ENCODE data around the gene NPDC1.

The NPDC1 gene

GRCh38 chr9:136997371-136997770 lies 48.6 kb downstream of the NPDC1 start:
- TF ChIP-seq CTCF (IDR thresholded peaks at IDR 0.05; ENCODE audit: low read depth, low read length): no peak
- no peak for TF ChIP-seq EZH2phosphoT487 (IDR thresholded peaks at IDR 0.05; ENCODE audit: low read depth)
- no peaks in the 10 kb centered on the region for H3K9me3 ChIP-seq (ENCODE audit: insufficient read depth, low read length)
- H3K27ac ChIP-seq (ENCODE audit: low read length): no peak overlapping the region
- no peak overlapping the region for H3K4me2 ChIP-seq (ENCODE audit: low read length)
- H3K27me3 ChIP-seq (ENCODE audit: low read depth, low read length): peaks cover 38% of the 10 kb centered on the region
- H3K79me2 ChIP-seq (ENCODE audit: low read length): peaks cover 8% of the 10 kb centered on the region; the same call in 1 of the 2 replicates
- H2AFZ ChIP-seq (ENCODE audit: low read depth, low read length): no peak overlapping the region
- no peaks in the 10 kb centered on the region; the same call in 1 of the 2 replicates for H4K20me1 ChIP-seq (ENCODE audit: insufficient read depth, low read length)
- no peak overlapping the region for H3K4me3 ChIP-seq (ENCODE audit: low read length)
- peaks cover 50% of the 10 kb centered on the region for H3K4me1 ChIP-seq (ENCODE audit: low read length)
- peaks cover 7% of the 10 kb centered on the region for H3K36me3 ChIP-seq (replicated peaks; ENCODE audit: low read depth, low read length)
- no peak overlapping the region for H3K9ac ChIP-seq (ENCODE audit: low read length)

- H3K4me1 ChIP-seq (ENCODE audit: low read length): peaks cover 50% of the 10 kb centered on the region
- peaks cover 31% of the 10 kb centered on the region for H3K27me3 ChIP-seq (ENCODE audit: low read depth, low read length)
- H3K27ac ChIP-seq (ENCODE audit: low read length): no peak within 1 kb of the TSS
- no peak within 1 kb of the TSS for H3K4me3 ChIP-seq (ENCODE audit: low read length)
- TF ChIP-seq EZH2phosphoT487 (IDR thresholded peaks at IDR 0.05; ENCODE audit: low read depth) (no peak), CTCF (IDR thresholded peaks at IDR 0.05; ENCODE audit: low read depth, low read length) (no peak)
- no peak within 1 kb of the TSS for H3K4me2 ChIP-seq (ENCODE audit: low read length)
- H3K36me3 ChIP-seq (replicated peaks; ENCODE audit: low read depth, low read length): peaks cover 7% of the 10 kb centered on the region
- no peak within 1 kb of the TSS for H3K9ac ChIP-seq (ENCODE audit: low read length)
- no peaks in the 10 kb centered on the region for H3K9me3 ChIP-seq (ENCODE audit: insufficient read depth, low read length)
- no peak within 1 kb of the TSS for H2AFZ ChIP-seq (ENCODE audit: low read depth, low read length)
- H3K79me2 ChIP-seq (ENCODE audit: low read length): peaks cover 8% of the 10 kb centered on the region; the same call in 1 of the 2 replicates
- H4K20me1 ChIP-seq (ENCODE audit: insufficient read depth, low read length): no peaks in the 10 kb centered on the region; the same call in 1 of the 2 replicates
Measured at GRCh38 chr9:136996361-136997292, 49.4 kb downstream of the NPDC1 start, which contains the start of gene CLIC3. CLIC3 (minus strand) TSS chr9:136996568; CDS start chr9:136996543, 25 bp downstream.

- H3K36me3 ChIP-seq (replicated peaks; ENCODE audit: low read depth, low read length): peaks cover 7% of the 10 kb centered on the region
- H3K27ac ChIP-seq (ENCODE audit: low read length): no peak overlapping the region
- no peak for TF ChIP-seq CTCF (IDR thresholded peaks at IDR 0.05; ENCODE audit: low read depth, low read length)
- H3K4me3 ChIP-seq (ENCODE audit: low read length): no peak overlapping the region
- H3K9ac ChIP-seq (ENCODE audit: low read length): no peak overlapping the region
- H3K4me1 ChIP-seq (ENCODE audit: low read length): peaks cover 45% of the 10 kb centered on the region
- no peaks in the 10 kb centered on the region; the same call in 1 of the 2 replicates for H4K20me1 ChIP-seq (ENCODE audit: insufficient read depth, low read length)
- H3K4me2 ChIP-seq (ENCODE audit: low read length): no peak overlapping the region
- H3K9me3 ChIP-seq (ENCODE audit: insufficient read depth, low read length): no peaks in the 10 kb centered on the region
- no peak overlapping the region for H2AFZ ChIP-seq (ENCODE audit: low read depth, low read length)
- peaks cover 8% of the 10 kb centered on the region; the same call in 1 of the 2 replicates for H3K79me2 ChIP-seq (ENCODE audit: low read length)
- peaks cover 31% of the 10 kb centered on the region for H3K27me3 ChIP-seq (ENCODE audit: low read depth, low read length)
Measured at GRCh38 chr9:136995772-136996311, 50.1 kb downstream of the NPDC1 start.

- TF ChIP-seq EZH2phosphoT487 (IDR thresholded peaks at IDR 0.05; ENCODE audit: low read depth): no peak
- TF ChIP-seq CTCF (IDR thresholded peaks at IDR 0.05; ENCODE audit: low read depth, low read length): no peak
- no peak overlapping the region for H3K4me2 ChIP-seq (ENCODE audit: low read length)
- H3K27me3 ChIP-seq (ENCODE audit: low read depth, low read length): peaks cover 31% of the 10 kb centered on the region
- H3K36me3 ChIP-seq (replicated peaks; ENCODE audit: low read depth, low read length): peaks cover 7% of the 10 kb centered on the region
- H2AFZ ChIP-seq (ENCODE audit: low read depth, low read length): no peak overlapping the region
- peaks cover 40% of the 10 kb centered on the region for H3K4me1 ChIP-seq (ENCODE audit: low read length)
- no peak overlapping the region for H3K27ac ChIP-seq (ENCODE audit: low read length)
- no peaks in the 10 kb centered on the region; the same call in 1 of the 2 replicates for H4K20me1 ChIP-seq (ENCODE audit: insufficient read depth, low read length)
- no peak overlapping the region for H3K4me3 ChIP-seq (ENCODE audit: low read length)
- H3K9ac ChIP-seq (ENCODE audit: low read length): no peak overlapping the region
- H3K79me2 ChIP-seq (ENCODE audit: low read length): peaks cover 8% of the 10 kb centered on the region; the same call in 1 of the 2 replicates
- no peaks in the 10 kb centered on the region for H3K9me3 ChIP-seq (ENCODE audit: insufficient read depth, low read length)
Measured at GRCh38 chr9:136995362-136995761, 50.6 kb downstream of the NPDC1 start.
